Activated CD8-positive, alpha-beta memory T cell treated with anti-CD3 and anti-CD28 coated beads for 48 hours (primary cell): ENCODE data around the gene DDX42.
"Not testable (repeated sequence)": the region's sequence is repeated elsewhere in the genome, so short reads cannot be mapped to it uniquely, and the experiment has no call there.

Experiments
- DNase-seq, 3 experiments: peaks; one replicate each; pipeline ENCODE4 v3.0.0-alpha.2; 2020; ENCODE audit warnings: low read depth in 2 of 3, low spot score in 2 of 3

Gene DDX42

DNA sequence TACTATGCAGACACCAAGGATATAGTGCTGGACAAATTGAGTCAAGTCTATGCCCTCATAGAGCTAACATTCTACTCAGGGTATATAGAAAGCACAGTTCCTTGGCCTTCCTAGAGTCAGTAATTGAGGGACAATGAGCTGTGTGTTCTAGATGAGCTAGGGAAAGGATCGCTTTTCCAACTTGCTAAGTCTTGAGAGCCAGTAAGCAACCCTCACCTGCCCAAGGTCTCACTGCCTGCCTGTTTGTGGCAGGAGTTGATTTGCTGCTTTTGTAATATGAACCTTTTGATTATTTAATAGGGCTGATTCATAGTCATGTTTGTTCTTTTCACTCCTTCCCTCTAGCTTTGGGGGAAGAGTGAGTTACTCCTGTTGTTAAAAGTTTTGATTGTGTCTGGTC is 6.5 kb downstream of the DDX42 start:
- DNase-seq = no peak

GRCh38 chr17:63780928-63781327 is 7.0 kb downstream of the DDX42 start:
- no peak for DNase-seq

DNA sequence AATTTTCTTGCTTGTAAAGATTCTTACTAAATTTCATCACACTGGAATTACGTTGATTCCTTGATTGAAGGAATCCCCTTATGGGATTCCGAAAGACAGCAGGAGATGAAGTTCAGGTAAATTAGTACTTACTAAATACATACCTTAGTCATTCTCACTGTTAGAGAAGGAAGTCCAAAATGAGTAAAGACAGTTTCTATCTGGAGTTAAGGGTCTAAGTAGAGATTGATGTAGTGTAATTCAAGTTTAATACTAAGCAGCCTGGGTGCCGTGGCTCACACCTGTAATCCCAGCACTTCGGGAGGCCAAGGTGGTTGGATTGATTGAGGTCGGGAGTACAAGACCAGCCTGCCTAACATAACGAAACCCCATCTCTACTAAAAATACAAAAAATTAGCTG is 9.6 kb downstream of the DDX42 start:
- DNase-seq = no peak

DNA sequence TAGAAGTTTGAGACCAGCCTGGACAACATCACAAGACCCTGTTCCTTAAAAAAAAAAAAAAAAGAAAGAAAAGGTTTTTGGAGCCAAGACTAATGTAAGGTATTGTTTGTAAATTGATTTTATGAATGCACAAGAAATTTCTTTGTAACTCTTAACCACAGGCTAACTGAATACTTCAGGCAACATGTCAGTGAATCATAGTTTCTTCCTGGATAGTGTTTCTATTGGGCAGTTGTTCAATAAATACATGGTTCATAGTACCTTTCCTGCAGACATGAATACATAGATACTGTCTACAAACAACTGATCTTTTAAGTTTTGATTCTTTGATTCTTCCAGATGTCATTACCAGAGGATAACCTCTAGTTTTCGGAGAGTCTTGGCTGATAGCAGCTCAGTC is 11.6 kb downstream of the DDX42 start:
- no peak for DNase-seq

DNA sequence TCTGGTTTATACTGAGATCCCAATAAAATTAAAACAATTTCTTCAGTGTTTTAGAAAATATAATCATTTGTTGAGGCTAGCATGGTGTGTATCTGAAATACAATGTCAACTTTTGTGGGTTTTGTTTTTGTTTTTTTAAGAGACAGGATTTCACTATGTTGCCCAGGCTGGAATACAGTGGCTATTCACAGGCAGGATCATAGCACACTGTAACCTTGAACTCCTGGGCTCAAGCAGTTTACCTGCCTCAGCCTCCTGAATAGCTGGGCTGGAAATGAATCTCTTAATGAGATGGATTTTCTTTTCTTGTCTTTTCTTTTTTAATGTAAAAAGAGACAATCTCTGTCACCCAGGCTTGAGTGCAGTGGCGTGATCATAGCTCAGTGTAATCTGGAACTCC is 12.1 kb downstream of the DDX42 start:
- DNase-seq = no peak

- no peak for DNase-seq
Observed at GRCh38 chr17:63786971-63787711, 13.2 kb downstream of the DDX42 start.

- no peak for DNase-seq
Observed at GRCh38 chr17:63790057-63790456, 16.1 kb downstream of the DDX42 start.

DNA sequence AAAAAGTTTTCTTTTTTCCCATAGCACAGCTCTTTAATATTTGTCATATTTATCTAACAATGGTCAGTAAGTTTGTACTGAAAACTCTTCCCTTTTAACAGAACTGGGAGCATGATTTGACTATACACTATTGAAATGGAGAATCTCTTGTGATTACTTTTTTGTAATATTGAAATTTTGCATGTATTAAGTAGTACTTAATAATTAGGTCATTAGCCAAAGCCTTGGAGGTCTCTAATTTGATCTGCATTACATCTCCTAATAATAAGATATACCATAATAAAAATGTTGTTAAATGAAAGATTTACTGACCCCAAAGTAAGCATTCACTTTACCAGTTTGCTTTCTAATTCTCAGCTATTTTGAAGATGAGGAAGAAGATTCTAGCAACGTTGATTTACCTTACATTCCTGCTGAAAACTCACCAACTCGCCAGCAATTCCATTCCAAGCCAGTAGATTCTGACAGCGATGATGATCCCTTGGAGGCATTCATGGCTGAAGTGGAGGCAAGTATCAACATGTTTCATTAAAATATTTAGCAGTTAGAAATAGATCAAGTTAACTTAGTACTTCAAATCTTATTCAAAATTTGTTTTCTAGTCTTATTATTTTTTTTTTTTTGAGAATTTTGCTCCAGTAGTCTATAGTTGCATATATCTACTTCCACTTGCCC is 18.2 kb downstream of the DDX42 start:
- DNase-seq = no peak

- DNase-seq = not testable (repeated sequence)
Observed at GRCh38 chr17:63796375-63796774, 22.4 kb downstream of the DDX42 start.

- DNase-seq = no peak
Observed at GRCh38 chr17:63798572-63799106, 24.7 kb downstream of the DDX42 start.

DNA sequence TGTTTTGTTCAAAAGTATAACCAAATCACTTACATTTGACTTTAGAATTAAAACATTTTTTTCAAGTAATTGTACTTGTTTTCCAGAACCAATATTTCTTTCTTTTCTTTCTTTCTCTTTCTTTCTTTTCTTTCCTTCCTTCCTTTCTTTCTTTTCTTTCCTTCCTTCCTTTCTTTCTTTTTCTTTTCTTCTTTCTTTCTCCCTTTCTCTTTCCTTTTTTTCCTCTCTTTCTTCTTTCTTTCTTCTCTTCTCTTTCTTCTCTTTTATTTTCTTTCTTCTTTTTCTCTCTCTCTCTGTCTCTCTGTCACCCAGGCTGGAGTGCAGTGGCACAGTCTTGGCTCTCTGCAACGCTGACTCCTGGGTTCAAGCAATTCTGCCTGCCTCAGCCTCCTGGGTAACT is 26.8 kb downstream of the DDX42 start:
- DNase-seq = no peak

- no peak for DNase-seq
Observed at GRCh38 chr17:63804328-63804727, 30.4 kb downstream of the DDX42 start.

DNA sequence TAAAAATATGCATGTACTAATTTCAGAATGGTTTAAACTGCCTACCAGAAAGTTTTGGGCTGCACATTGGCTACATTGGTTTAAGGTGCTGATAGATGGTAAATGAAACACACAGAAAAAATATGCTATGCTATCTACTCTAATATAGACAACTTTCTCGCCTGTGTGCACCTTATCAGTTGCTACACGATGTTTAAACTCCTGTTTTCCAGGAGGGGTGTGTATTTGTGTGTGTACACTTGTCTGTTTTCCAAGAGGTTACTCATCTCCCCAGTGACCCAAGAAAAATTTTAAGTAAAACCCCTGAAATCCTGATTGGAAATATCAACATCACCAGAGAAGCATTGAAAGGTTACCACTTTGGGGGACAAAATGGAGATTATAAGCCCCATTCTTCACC is 31.6 kb downstream of the DDX42 start:
- DNase-seq = no peak

- DNase-seq = no peak
Observed at GRCh38 chr17:63809970-63810369, 36.0 kb downstream of the DDX42 start.

- no peak for DNase-seq
Observed at GRCh38 chr17:63816123-63816522, 42.2 kb downstream of the DDX42 start.

DNA sequence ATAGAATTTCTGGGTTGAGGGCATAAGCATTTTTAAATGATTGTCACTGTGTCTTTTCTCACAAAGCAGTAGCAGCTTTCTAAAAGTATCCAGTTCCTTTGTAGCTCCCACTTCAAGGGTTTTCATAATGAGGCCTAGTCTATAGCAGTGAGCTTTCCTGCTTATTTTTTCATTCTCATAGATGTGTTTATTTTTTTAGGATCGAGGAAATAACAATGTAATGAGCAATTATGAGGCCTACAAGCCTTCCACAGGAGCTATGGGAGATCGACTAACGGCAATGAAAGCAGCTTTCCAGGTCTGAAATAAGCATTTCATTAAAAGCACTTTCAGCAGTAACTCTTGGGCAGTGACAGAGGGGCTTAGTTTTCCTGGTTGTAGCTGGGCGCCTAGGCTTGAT is 42.7 kb downstream of the DDX42 start:
- no peak for DNase-seq

- DNase-seq = no peak
Observed at GRCh38 chr17:63817736-63818385, 43.9 kb downstream of the DDX42 start.

DNA sequence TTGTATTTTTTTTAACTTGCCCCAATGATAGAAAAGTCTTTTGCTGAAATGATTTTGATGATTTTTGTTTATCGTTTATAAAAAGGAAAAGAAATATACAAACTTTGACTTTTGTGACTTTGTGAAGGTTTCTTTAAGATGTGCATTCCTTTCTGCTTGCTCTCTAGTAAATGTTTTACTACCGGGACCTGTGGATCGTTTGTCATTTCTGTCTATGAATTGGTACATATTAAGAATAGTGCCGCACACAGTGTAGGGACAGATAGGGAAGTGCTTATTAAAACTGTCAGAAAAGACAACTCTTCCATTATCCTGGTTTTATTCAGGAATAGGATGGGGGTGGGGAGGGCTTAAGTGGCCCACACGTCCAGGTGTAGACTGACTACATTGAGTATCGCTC is 45.2 kb downstream of the DDX42 start:
- no peak for DNase-seq

GRCh38 chr17:63819585-63820537 is 45.9 kb downstream of the DDX42 start:
- no peak for DNase-seq

- DNase-seq = no peak
Observed at GRCh38 chr17:63820963-63821561, 47.1 kb downstream of the DDX42 start.

DNA sequence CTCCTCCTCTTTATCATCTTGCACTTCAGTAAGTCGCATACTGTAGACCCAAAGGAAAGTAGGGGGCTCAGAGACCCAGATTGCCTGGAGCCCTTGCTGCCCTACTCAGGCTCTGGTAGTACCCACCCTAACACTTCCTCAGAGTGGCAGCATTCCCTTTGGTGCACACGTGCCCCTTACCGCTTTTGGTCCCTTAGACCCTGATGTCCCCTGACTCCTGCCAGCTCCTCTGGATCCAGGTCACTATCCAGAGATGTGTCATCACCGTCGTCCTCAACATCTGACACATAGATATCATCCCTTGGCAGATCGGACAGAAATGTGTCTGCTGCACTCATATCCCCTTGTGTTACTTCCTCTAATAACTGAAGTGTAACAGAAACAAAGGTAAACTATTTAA is 47.8 kb downstream of the DDX42 start:
- no peak for DNase-seq
